Measurements from ENCODE around the gene ADGRB2.

Gene ADGRB2

DNA sequence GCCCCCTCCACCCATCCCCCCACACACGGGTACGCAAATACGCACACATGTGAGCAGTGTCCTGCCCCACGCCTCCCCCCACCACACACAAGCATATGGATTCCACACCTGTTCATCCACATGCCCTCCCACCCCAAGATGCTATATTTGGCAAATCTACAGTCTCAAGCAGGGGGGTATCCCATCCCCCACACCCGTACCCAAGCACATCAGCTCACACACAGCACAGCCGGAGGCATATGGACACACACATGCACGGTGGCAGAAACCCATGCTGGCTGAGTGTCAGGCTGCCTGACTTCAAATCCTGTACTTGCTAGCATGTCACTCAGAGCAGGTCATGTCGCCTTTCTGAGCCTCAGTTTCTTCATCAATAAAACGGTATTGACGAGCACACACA lies 70.9 kb downstream of the ADGRB2 start:
- no peak for TF ChIP-seq CTCF (IDR thresholded peaks at IDR 0.05)

- TF ChIP-seq CTCF (IDR thresholded peaks at IDR 0.05), result no peak
Observed at GRCh38 chr1:31691951-31692350, 72.2 kb downstream of the ADGRB2 start.

- no peak for TF ChIP-seq CTCF (IDR thresholded peaks at IDR 0.05)
Observed at GRCh38 chr1:31691446-31691845, 72.7 kb downstream of the ADGRB2 start.

DNA sequence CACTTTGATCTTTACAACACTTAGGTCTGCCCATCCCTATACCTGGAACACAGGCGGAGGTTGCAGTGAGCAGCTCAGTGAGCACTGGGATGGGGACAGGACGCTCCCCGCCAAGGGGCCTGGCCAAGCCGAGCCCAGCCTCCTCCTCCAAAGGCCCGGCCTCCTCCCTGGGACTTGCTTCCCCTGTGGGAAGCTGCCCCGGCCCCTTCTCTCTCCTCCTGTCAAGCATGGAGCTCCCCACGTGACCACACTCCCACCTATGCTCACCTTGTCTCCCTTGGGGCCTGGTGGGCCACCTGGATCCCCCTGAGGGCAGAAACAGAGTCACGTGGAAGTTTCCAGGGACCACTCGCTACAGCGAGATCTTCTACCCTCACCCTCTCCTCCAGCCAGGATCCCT lies 73.2 kb downstream of the ADGRB2 start:
- no peak for TF ChIP-seq CTCF (IDR thresholded peaks at IDR 0.05)

DNA sequence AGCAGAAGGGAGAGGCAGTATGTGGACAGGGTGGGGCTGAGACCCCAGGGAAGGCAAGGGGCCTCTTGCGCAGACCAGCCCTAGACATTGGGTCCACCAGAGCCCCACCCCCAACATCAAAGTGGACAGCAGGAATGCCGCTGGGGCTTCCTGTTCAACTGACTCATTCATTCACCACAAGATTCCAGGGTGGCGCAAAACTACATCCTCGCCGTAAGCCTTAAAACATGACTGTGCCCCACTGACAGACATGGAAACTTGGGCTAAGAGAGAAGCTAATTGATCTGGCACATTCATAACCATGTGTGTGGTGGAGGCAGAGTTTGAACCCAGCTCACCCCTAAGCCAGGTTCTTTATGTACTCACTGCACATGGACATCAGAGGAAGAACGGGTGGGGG lies 74.3 kb downstream of the ADGRB2 start:
- no peak for TF ChIP-seq CTCF (IDR thresholded peaks at IDR 0.05)

DNA sequence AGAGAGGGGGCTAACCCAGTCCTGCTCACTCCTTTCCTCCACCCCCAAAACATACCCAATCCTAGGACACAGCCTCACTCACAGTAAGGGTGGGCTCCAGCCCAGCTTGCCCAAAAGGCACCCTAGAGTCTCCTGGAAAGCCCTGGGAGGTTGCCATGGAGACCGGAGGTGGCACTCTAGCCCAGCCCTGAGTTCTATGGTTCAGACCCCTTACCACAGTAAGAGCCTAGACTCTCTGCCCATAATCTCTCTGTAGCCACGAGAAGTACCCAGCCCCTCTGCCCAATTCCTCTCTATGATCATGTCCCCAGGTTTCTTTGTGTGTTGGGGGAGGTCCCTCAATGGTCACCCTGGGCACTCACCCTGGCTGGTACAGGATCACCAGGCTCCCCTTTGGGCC lies 74.8 kb downstream of the ADGRB2 start:
- no peak for TF ChIP-seq CTCF (IDR thresholded peaks at IDR 0.05)

DNA sequence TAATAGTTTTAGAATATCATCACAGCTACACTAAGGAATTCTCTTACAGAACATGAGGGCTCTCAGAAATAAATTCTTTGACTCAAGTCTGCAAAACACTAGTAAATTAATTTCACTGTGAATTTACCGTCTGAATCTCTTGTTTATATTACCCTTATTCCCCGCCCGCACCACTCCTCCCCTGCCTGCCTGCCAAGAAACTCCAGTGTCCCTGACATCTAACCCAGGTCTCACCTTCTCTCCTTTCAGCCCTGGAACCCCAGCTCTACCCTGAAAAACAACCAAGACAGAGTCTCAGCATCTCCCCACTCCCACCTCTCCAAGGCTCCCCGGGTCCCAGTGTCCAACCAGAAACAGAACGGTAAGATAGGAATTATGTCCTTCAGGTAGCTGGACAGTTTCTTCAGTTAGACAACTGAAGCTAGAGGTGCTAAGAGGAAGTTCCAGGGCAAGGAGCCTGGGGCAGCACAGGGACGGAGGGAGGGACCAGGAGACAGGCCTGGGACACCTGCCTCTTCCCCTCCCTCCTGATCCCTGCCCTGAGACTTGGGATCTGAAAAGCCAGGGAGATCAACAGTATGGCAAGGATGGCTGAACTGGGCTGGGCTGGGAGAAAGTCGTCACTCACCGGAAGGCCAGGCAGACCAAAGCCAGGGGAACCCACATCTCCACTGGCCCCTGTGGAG lies 75.8 kb downstream of the ADGRB2 start:
- TF ChIP-seq CTCF (IDR thresholded peaks at IDR 0.05), result no peak

- TF ChIP-seq CTCF (IDR thresholded peaks at IDR 0.05), result no peak
Observed at GRCh38 chr1:31687601-31688000, 76.5 kb downstream of the ADGRB2 start.
